Gastrocnemius medialis (tissue), 4 donors: ENCODE results near the gene KIRREL2. TPM values are rescaled to one million over a fixed set of nuclear protein-coding genes. Genes with fewer than 3 reads are reported as not detected.

Source experiments
- ATAC-seq, 2 donors: fragments of 150-250 bp; one replicate each; pipeline ENCODE4 v1.9.1; 2016
- DNase-seq, 2 donors: peaks; one replicate each; pipeline ENCODE4 v3.0.0-alpha.2; 2019
- H3K27ac ChIP-seq, 4 donors: fragments of 200-600 bp; sonication (generic); 1 replicate in 1 of 4; 2 replicates in 3 of 4; pipeline ENCODE4 v1.5.1; 2016 to 2018; ENCODE audit warnings: mild to moderate bottlenecking in 2 of 4, moderate library complexity in 1 of 4
- H3K27me3 ChIP-seq, 3 donors: fragments of 200-600 bp; sonication (generic) in 2 of 3; 1 replicate in 1 of 3; 2 replicates in 2 of 3; pipeline versions ENCODE4 v1.5.1 to v1.6.0; 2016 to 2019; ENCODE audit warnings: mild to moderate bottlenecking in 1 of 3, moderate library complexity in 1 of 3
- H3K36me3 ChIP-seq, 2 donors: fragments of 200-600 bp; sonication (generic) in 1 of 2; one replicate each; pipeline ENCODE4 v1.5.1; 2017 to 2018
- H3K4me1 ChIP-seq, 2 donors: fragments of 200-600 bp; sonication (generic) in 1 of 2; one replicate each; pipeline ENCODE4 v1.5.1; 2016 to 2017; ENCODE audit warnings: mild to moderate bottlenecking in 2 of 2
- H3K4me3 ChIP-seq, 4 donors: fragments of 200-600 bp; sonication (generic) in 3 of 4; 1 replicate in 1 of 4; 2 replicates in 3 of 4; pipeline ENCODE4 v1.5.1; 2016 to 2019; ENCODE audit warnings: mild to moderate bottlenecking in 2 of 4
- H3K9me3 ChIP-seq, 3 donors: fragments of 200-600 bp; sonication (generic) in 2 of 3; 1 replicate in 1 of 3; 2 replicates in 2 of 3; pipeline ENCODE4 v1.5.1; 2016 to 2019
- POLR2A ChIP-seq, 2 donors: fragments of 450-650 bp; IDR thresholded peaks; one replicate each; pipeline ENCODE4 v1.6.1; 2017; ENCODE audit warnings: antibody characterized with exemption in 2 of 2, mild to moderate bottlenecking in 2 of 2, moderate library complexity in 2 of 2
- in situ Hi-C, 4 donors: fragments of 200-750 bp; cut with MboI; loops; one replicate each; pipeline versions ENCODE4 v1.15.0 to v1.8.0; 2017; ENCODE audit warnings: low sequenced_read_pairs in 4 of 4
- intact Hi-C: fragments of 100-400 bp; cut with DNase I; formaldehyde crosslinking; loops from one replicate; pipeline ENCODE4 v1.15.1; 2023; ENCODE audit warnings: low total_unique reads
- total RNA-seq, 4 donors: library from RNA; depleted of rRNA; stranded (reverse); fragments of >200 nt; gene quantifications; one replicate each; pipeline versions ENCODE4 v1.1.0 to v1.2.3, GENCODE V29; 2016
- TF ChIP-seq, protein P1 (sequence below), 5 experiments: fragments of 450-650 bp in 3 of 5; fragments of 200-600 bp in 2 of 5; sonication (generic) in 2 of 5; IDR thresholded peaks in 4 of 5; conservative IDR thresholded peaks in 1 of 5; 1 replicate in 4 of 5; 2 replicates in 1 of 5; pipeline ENCODE4 v1.5.1; 2016 to 2019; ENCODE audit warnings: antibody characterized with exemption in 5 of 5, mild to moderate bottlenecking in 3 of 5, moderate library complexity in 3 of 5

KIRREL2 gene
- total RNA-seq, 4 donors from 2014 or later: not detected

- no peak for ATAC-seq
- intact Hi-C loops (no loop called here), in situ Hi-C loops (no loop called here)
- H3K9me3 ChIP-seq: no peaks in the 10 kb centered on the region
- peaks cover 44 to 84% (median 62%) of the 10 kb centered on the region in 3 donors for H3K27me3 ChIP-seq
- DNase-seq: no peak
- no peaks in the 10 kb centered on the region for H3K36me3 ChIP-seq
- H3K4me3 ChIP-seq: no peak overlapping the region
- H3K4me1 ChIP-seq: peaks cover 0 to 3% of the 10 kb centered on the region in 2 donors
- TF ChIP-seq POLR2A (IDR thresholded peaks at IDR 0.05): no peak
- TF ChIP-seq, protein P1, sequence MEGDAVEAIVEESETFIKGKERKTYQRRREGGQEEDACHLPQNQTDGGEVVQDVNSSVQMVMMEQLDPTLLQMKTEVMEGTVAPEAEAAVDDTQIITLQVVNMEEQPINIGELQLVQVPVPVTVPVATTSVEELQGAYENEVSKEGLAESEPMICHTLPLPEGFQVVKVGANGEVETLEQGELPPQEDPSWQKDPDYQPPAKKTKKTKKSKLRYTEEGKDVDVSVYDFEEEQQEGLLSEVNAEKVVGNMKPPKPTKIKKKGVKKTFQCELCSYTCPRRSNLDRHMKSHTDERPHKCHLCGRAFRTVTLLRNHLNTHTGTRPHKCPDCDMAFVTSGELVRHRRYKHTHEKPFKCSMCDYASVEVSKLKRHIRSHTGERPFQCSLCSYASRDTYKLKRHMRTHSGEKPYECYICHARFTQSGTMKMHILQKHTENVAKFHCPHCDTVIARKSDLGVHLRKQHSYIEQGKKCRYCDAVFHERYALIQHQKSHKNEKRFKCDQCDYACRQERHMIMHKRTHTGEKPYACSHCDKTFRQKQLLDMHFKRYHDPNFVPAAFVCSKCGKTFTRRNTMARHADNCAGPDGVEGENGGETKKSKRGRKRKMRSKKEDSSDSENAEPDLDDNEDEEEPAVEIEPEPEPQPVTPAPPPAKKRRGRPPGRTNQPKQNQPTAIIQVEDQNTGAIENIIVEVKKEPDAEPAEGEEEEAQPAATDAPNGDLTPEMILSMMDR (IDR thresholded peaks at IDR 0.05 in 4 of 5, conservative IDR thresholded peaks at IDR 0.05 in 1 of 5): no peak
- H3K27ac ChIP-seq: no peak overlapping the region
These were observed 4.3 kb downstream of the KIRREL2 start for GRCh38 chr19:35860818-35861639.

DNA sequence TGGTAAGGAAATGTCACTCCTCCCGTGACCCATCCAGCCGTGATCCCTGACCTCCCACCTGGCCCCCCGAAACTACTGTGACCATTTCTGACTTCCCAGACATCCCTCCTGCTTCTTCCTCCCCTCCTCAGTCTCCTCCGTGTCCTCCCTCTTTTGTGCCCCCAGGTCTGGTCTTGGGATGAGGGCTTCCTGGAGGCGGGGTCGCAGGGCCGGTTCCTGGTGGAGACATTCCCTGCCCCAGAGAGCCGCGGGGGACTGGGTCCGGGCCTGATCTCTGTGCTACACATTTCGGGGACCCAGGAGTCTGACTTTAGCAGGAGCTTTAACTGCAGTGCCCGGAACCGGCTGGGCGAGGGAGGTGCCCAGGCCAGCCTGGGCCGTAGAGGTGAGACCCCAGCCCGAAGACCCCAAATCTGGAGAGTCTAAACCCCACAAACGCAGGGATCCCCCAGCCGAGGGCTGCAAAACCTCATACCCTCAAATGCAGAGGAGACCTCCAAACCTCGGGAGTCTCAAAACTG, 5.0 kb downstream of the KIRREL2 start:
- ATAC-seq: no peak
- intact Hi-C loops: no loop called here
- DNase-seq: no peak

GRCh38 chr19:35862528-35862927, 5.8 kb downstream of the KIRREL2 start:
- Histone ChIP-seq H3K36me3 (no peaks in the 10 kb centered on the region), H3K27ac (no peak overlapping the region), H3K4me1 (no peaks in the 10 kb centered on the region), H3K4me3 (no peak overlapping the region), H3K9me3 (no peaks in the 10 kb centered on the region), H3K27me3 (peaks cover 31 to 75% (median 47%) of the 10 kb centered on the region in 3 donors)
- DNase-seq (no peak), ATAC-seq (no peak)
- TF ChIP-seq, protein P1 (IDR thresholded peaks at IDR 0.05 in 4 of 5, conservative IDR thresholded peaks at IDR 0.05 in 1 of 5): no peak
- TF ChIP-seq POLR2A (IDR thresholded peaks at IDR 0.05): no peak
- intact Hi-C loops (no loop called here), in situ Hi-C loops (no loop called here)

More for the DNA sequence above, 5.0 kb downstream of the KIRREL2 start:
- H3K4me1 ChIP-seq: peaks cover 0 to under 1% of the 10 kb centered on the region in 2 donors
- no peaks in the 10 kb centered on the region for H3K36me3 ChIP-seq
- TF ChIP-seq, protein P1 (IDR thresholded peaks at IDR 0.05 in 4 of 5, conservative IDR thresholded peaks at IDR 0.05 in 1 of 5): no peak
- no peak for TF ChIP-seq POLR2A (IDR thresholded peaks at IDR 0.05)
- no peak overlapping the region for H3K4me3 ChIP-seq
- peaks cover 37 to 82% (median 55%) of the 10 kb centered on the region in 3 donors for H3K27me3 ChIP-seq
- no peak overlapping the region for H3K27ac ChIP-seq
- in situ Hi-C loops: no loop called here
- no peaks in the 10 kb centered on the region for H3K9me3 ChIP-seq

GRCh38 chr19:35863018-35863417, 6.3 kb downstream of the KIRREL2 start:
- peaks cover 28 to 70% (median 42%) of the 10 kb centered on the region in 3 donors for H3K27me3 ChIP-seq
- in situ Hi-C loops (no loop called here), intact Hi-C loops (no loop called here)
- H3K27ac ChIP-seq: no peak overlapping the region
- no peaks in the 10 kb centered on the region for H3K36me3 ChIP-seq
- no peak for ATAC-seq
- no peak overlapping the region for H3K4me3 ChIP-seq
- no peaks in the 10 kb centered on the region for H3K9me3 ChIP-seq
- no peaks in the 10 kb centered on the region for H3K4me1 ChIP-seq
- TF ChIP-seq, protein P1 (IDR thresholded peaks at IDR 0.05 in 4 of 5, conservative IDR thresholded peaks at IDR 0.05 in 1 of 5): no peak
- no peak for TF ChIP-seq POLR2A (IDR thresholded peaks at IDR 0.05)
- no peak for DNase-seq
